T-helper 17 cell (primary cell): ENCODE results near the gene SLC35G6. TPM values are rescaled to one million over a fixed set of nuclear protein-coding genes. Genes with fewer than 3 reads are reported as not detected.
A peak's percentile ranks its signal among the peaks of the same experiment; 100 is the strongest.

Source experiments
- ATAC-seq: fragments of 150-1000 bp; cut with Tn5 transposase; 2 replicates; pipeline ENCODE4 v1.10.0; 2021; ENCODE audit warnings: mild to moderate bottlenecking, moderate library complexity
- DNase-seq, 3 donors: peaks; one replicate each; pipeline versions ENCODE4 v3.0.0 to v3.0.0-alpha.2; 2020 to 2021
- H3K9me3 ChIP-seq: one replicate; pipeline ENCODE4 v1.7.0; 2013; ENCODE audit warnings: low read length, mild to moderate bottlenecking; ENCODE audit not compliant: control insufficient read depth, poor library complexity, severe bottlenecking
- H3K27ac Mint-ChIP-seq: one replicate; pipeline ENCODE4 v1.8.0; 2022; ENCODE audit warnings: mild to moderate bottlenecking, moderate library complexity, mixed read lengths
- H3K27me3 Mint-ChIP-seq: one replicate; pipeline ENCODE4 v1.8.0; 2022; ENCODE audit warnings: mixed read lengths
- H3K36me3 Mint-ChIP-seq: one replicate; pipeline ENCODE4 v1.8.0; 2022; ENCODE audit warnings: low read depth, mixed read lengths
- H3K4me1 Mint-ChIP-seq: one replicate; pipeline ENCODE4 v1.8.0; 2022; ENCODE audit warnings: mild to moderate bottlenecking, mixed read lengths
- H3K4me3 Mint-ChIP-seq: one replicate; pipeline ENCODE4 v1.8.0; 2022; ENCODE audit warnings: mild to moderate bottlenecking, moderate library complexity, mixed read lengths
- total RNA-seq, 4 donors: library from RNA in 2 of 4; stranded (reverse) in 2 of 4; gene quantifications; one replicate each; pipeline ENCODE4 v1.2.3 and lab custom pipeline; 2022 to 2026

Gene SLC35G6
- total RNA-seq, 2 donors from 2014 or later, result not detected

DNA sequence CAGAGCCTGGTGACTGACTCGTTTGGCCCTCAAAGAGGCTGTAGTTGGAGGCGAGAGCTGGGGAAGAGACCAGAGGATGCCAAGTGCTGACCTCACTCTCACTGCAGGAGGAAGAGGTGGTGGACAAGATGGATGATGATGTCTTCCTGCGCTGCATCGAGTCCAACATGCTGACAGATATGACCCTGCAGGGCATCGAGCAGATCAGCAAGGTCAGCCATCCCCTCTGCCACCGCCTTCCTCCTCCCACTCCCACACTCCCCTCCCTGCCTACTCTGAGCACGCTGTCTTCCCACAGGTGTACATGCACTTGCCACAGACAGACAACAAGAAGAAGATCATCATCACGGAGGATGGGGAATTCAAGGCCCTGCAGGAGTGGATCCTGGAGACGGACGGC, 29.9 kb downstream of the SLC35G6 start:
- H3K27ac Mint-ChIP-seq, result peak overlapping the region; percentile 80
- H3K27me3 Mint-ChIP-seq, result no peaks in the 10 kb centered on the region
- peaks cover 10% of the 10 kb centered on the region for H3K4me1 Mint-ChIP-seq
- no peak for DNase-seq
- H3K4me3 Mint-ChIP-seq, result no peak overlapping the region
- H3K9me3 ChIP-seq, result no peaks in the 10 kb centered on the region
- peaks cover 16% of the 10 kb centered on the region for H3K36me3 Mint-ChIP-seq
- peak; percentile 8 for ATAC-seq

- H3K4me3 Mint-ChIP-seq, result peak overlapping the region; percentile 47
- ATAC-seq, result peak; percentile 4
- peaks cover 16% of the 10 kb centered on the region for H3K36me3 Mint-ChIP-seq
- H3K4me1 Mint-ChIP-seq, result peaks cover 10% of the 10 kb centered on the region
- DNase-seq, result no peak
- no peaks in the 10 kb centered on the region for H3K9me3 ChIP-seq
- peak overlapping the region; percentile 80 for H3K27ac Mint-ChIP-seq
- no peaks in the 10 kb centered on the region for H3K27me3 Mint-ChIP-seq
These were observed 30.9 kb downstream of the SLC35G6 start for GRCh38 chr17:7512105-7512504.

- peak overlapping the region; percentile 80 for H3K27ac Mint-ChIP-seq
- H3K27me3 Mint-ChIP-seq, result no peaks in the 10 kb centered on the region
- no peak for ATAC-seq
- DNase-seq, result no peak
- H3K36me3 Mint-ChIP-seq, result peaks cover 16% of the 10 kb centered on the region
- H3K9me3 ChIP-seq, result no peaks in the 10 kb centered on the region
- peaks cover 10% of the 10 kb centered on the region for H3K4me1 Mint-ChIP-seq
- H3K4me3 Mint-ChIP-seq, result peak overlapping the region; percentile 78
These were observed 31.7 kb downstream of the SLC35G6 start for GRCh38 chr17:7512824-7513540.

DNA sequence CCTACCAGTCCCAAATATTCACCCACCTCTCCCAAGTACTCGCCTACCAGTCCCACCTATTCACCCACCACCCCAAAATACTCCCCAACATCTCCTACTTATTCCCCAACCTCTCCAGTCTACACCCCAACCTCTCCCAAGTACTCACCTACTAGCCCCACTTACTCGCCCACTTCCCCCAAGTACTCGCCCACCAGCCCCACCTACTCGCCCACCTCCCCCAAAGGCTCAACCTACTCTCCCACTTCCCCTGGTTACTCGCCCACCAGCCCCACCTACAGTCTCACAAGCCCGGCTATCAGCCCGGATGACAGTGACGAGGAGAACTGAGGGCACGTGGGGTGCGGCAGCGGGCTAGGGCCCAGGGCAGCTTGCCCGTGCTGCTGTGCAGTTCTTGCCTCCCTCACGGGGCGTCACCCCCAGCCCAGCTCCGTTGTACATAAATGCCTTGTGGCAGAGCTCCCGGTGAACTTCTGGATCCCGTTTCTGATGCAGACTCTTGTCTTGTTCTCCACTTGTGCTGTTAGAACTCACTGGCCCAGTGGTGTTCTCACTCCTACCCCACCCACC, 32.7 kb downstream of the SLC35G6 start:
- ATAC-seq (peak; percentile 4), DNase-seq (no peak)
- peak overlapping the region; percentile 80 for H3K27ac Mint-ChIP-seq
- peaks cover 10% of the 10 kb centered on the region for H3K4me1 Mint-ChIP-seq
- H3K36me3 Mint-ChIP-seq, result peaks cover 16% of the 10 kb centered on the region
- H3K9me3 ChIP-seq, result no peaks in the 10 kb centered on the region
- no peaks in the 10 kb centered on the region for H3K27me3 Mint-ChIP-seq
- peak overlapping the region; percentile 78 for H3K4me3 Mint-ChIP-seq

GRCh38 chr17:7515911-7516610, 34.8 kb downstream of the SLC35G6 start:
- Mint-ChIP-seq H3K27ac (peak overlapping the region; percentile 80), H3K4me3 (no peak overlapping the region), H3K27me3 (no peaks in the 10 kb centered on the region), H3K4me1 (peaks cover 8% of the 10 kb centered on the region), H3K36me3 (peaks cover 12% of the 10 kb centered on the region)
- DNase-seq (no peak), ATAC-seq (no peak)
- no peaks in the 10 kb centered on the region for H3K9me3 ChIP-seq

- ATAC-seq (peak; percentile 68), DNase-seq (peak in 2 of 3 donors; percentile 32 to 47)
- Mint-ChIP-seq H3K27me3 (no peaks in the 10 kb centered on the region), H3K4me1 (peaks cover 3% of the 10 kb centered on the region), H3K36me3 (no peaks in the 10 kb centered on the region), H3K27ac (peak overlapping the region; percentile 83), H3K4me3 (no peak overlapping the region)
- H3K9me3 ChIP-seq, result no peaks in the 10 kb centered on the region
These were observed 41.8 kb downstream of the SLC35G6 start for GRCh38 chr17:7523033-7523432.

DNA sequence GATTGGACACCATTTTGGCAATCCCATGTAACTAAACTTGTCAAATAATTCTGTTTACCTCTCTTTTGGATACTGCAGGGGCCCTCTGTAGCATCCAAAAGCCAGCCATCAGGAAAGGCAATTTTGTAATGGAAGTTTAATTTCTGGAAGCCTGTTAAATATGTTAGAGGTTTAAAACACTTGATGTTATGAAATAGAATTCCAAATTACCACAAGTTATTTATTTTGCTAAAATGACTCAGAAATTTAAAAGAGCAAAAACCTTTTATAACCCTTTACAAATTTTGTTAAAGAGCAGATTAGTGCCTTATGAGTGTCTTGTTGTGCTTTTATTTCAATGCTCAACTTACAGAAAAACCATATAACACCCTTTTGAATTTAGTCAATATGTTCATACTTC, 47.6 kb downstream of the SLC35G6 start:
- Mint-ChIP-seq H3K27me3 (no peaks in the 10 kb centered on the region), H3K27ac (no peak overlapping the region), H3K4me3 (no peak overlapping the region), H3K36me3 (no peaks in the 10 kb centered on the region), H3K4me1 (no peaks in the 10 kb centered on the region)
- H3K9me3 ChIP-seq, result no peaks in the 10 kb centered on the region
- no peak for DNase-seq
- no peak for ATAC-seq

DNA sequence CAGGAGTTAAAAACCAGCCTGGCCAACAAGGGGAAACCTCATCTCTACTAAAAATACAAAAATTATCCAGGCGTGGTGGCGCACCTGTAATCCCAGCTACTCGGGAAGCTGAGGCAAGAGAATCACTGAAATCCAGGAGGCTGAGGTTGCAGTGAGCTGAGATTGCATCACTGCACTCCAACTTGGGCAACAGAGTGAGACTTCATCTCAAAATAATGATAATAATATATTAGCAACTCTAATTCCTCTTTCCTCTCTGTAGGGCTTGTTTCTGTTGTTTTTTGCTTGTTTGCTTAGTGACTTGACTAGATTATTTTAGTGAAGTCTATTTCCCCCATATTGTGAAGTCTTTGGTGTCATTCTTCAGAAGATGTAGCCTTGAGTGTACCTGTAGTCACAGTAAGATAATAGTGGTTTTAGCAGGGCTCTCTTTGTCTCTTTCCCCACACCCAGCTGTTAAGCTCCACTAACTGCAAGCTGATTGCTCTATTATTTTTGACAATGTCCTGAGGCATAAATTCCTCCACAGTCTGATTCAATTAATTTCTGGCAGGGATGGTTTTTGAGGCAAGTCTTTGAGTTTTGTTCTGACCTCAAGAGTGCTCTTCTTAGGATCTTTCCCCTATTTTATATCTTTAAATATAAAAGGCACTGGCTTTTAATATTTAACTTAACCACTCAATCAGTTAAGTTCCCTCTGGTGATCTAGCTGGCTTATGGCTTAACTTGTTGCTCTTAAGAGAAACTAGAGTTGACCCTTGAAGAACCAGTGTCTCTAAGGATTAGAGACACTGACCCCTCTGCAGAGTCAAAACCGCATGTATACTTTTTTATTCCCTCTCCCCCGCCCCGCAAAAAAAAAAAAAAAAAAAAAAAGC, 49.0 kb downstream of the SLC35G6 start:
- H3K36me3 Mint-ChIP-seq, result no peaks in the 10 kb centered on the region
- H3K9me3 ChIP-seq, result no peaks in the 10 kb centered on the region
- DNase-seq, result no peak
- no peak overlapping the region for H3K27ac Mint-ChIP-seq
- no peak overlapping the region for H3K4me3 Mint-ChIP-seq
- no peaks in the 10 kb centered on the region for H3K27me3 Mint-ChIP-seq
- H3K4me1 Mint-ChIP-seq, result no peaks in the 10 kb centered on the region
- no peak for ATAC-seq

Other genes starting within 250 kb of the SLC35G6 start
- 10 to 100 TPM; 37.0 to 46.9 TPM for gene DVL2, start 246.9 kb upstream of the SLC35G6 start, total RNA-seq
- 10 to 100 TPM; 19.2 to 23.2 TPM for gene PHF23, start 242.0 kb upstream of the SLC35G6 start, total RNA-seq
- gene GABARAP, start 239.0 kb upstream of the SLC35G6 start, total RNA-seq, result 100 to 1,000 TPM; 212 to 247 TPM
- gene CTDNEP1, start 229.7 kb upstream of the SLC35G6 start, total RNA-seq, result 100 to 1,000 TPM; 112 to 115 TPM
- 10 to 100 TPM; 43.0 to 51.0 TPM for gene ELP5, start 229.2 kb upstream of the SLC35G6 start, total RNA-seq
- 1 to 10 TPM in 1 of 2 donors, under 1 TPM in 1; 0.78 to 1.2 TPM for gene CLDN7, start 219.0 kb upstream of the SLC35G6 start, total RNA-seq
- gene SLC2A4, start 199.7 kb upstream of the SLC35G6 start, total RNA-seq, result not detected
- not detected for gene YBX2, start 186.8 kb upstream of the SLC35G6 start, total RNA-seq
- 100 to 1,000 TPM; 496 to 601 TPM for gene EIF5A, start 173.8 kb upstream of the SLC35G6 start, total RNA-seq
- 100 to 1,000 TPM in 1 of 2 donors, 10 to 100 TPM in 1; 96.5 to 104 TPM for gene GPS2, start 166.1 kb upstream of the SLC35G6 start, total RNA-seq
- gene NEURL4, start 152.1 kb upstream of the SLC35G6 start, total RNA-seq, result 10 to 100 TPM; 29.9 to 43.8 TPM
- 100 to 1,000 TPM; 641 to 702 TPM for gene ACAP1, start 144.9 kb upstream of the SLC35G6 start, total RNA-seq
- gene KCTD11, start 129.3 kb upstream of the SLC35G6 start, total RNA-seq, result 1 to 10 TPM; 1.6 to 2.7 TPM
- not detected for gene TMEM95, start 126.3 kb upstream of the SLC35G6 start, total RNA-seq
- 1 to 10 TPM; 4.8 to 5.9 TPM for gene TNK1, start 100.4 kb upstream of the SLC35G6 start, total RNA-seq
- gene PLSCR3, start 86.9 kb upstream of the SLC35G6 start, total RNA-seq, result 100 to 1,000 TPM; 120 to 126 TPM
- 10 to 100 TPM; 27.3 to 31.7 TPM for gene TMEM256, start 77.3 kb upstream of the SLC35G6 start, total RNA-seq
- 1 to 10 TPM; 5.1 to 6.5 TPM for gene NLGN2, start 73.6 kb upstream of the SLC35G6 start, total RNA-seq
- gene SPEM1, start 61.1 kb upstream of the SLC35G6 start, total RNA-seq, result not detected
- not detected for gene SPEM2, start 55.8 kb upstream of the SLC35G6 start, total RNA-seq
- gene SPEM3, start 52.6 kb upstream of the SLC35G6 start, total RNA-seq, result not detected
- gene TMEM102, start 46.0 kb upstream of the SLC35G6 start, total RNA-seq, result 10 to 100 TPM; 12.6 to 13.2 TPM
- gene FGF11, start 41.9 kb upstream of the SLC35G6 start, total RNA-seq, result 1 to 10 TPM; 2.0 to 2.6 TPM
- 1 to 10 TPM; 7.0 to 7.2 TPM for gene CHRNB1, start 36.4 kb upstream of the SLC35G6 start, total RNA-seq
- 10 to 100 TPM; 44.9 to 49.5 TPM for gene ZBTB4, start 1.8 kb upstream of the SLC35G6 start, total RNA-seq
- 100 to 1,000 TPM; 553 to 572 TPM for gene POLR2A, start 2.9 kb downstream of the SLC35G6 start, total RNA-seq
- gene TNFSF12, start 67.6 kb downstream of the SLC35G6 start, total RNA-seq, result 10 to 100 TPM; 41.7 to 49.2 TPM
- 1 to 10 TPM; 2.9 to 3.1 TPM for gene TNFSF13, start 77.3 kb downstream of the SLC35G6 start, total RNA-seq
- gene SENP3, start 80.5 kb downstream of the SLC35G6 start, total RNA-seq, result 10 to 100 TPM; 33.4 to 37.0 TPM
- 1 to 10 TPM; 3.9 to 8.1 TPM for gene CD68, start 98.2 kb downstream of the SLC35G6 start, total RNA-seq
- gene MPDU1, start 102.4 kb downstream of the SLC35G6 start, total RNA-seq, result 10 to 100 TPM; 28.9 to 32.7 TPM
- gene SOX15, start 108.6 kb downstream of the SLC35G6 start, total RNA-seq, result not detected
- 10 to 100 TPM; 22.3 to 23.4 TPM for gene FXR2, start 133.5 kb downstream of the SLC35G6 start, total RNA-seq
- gene SAT2, start 146.4 kb downstream of the SLC35G6 start, total RNA-seq, result 10 to 100 TPM; 39.1 to 42.9 TPM
- gene SHBG, start 148.7 kb downstream of the SLC35G6 start, total RNA-seq, result under 1 TPM in 1 of 2 donors, not detected in 1; 0.40 TPM
- gene ATP1B2, start 169.5 kb downstream of the SLC35G6 start, total RNA-seq, result under 1 TPM in 1 of 2 donors, not detected in 1; 0.15 TPM
- gene TP53, start 206.0 kb downstream of the SLC35G6 start, total RNA-seq, result 10 to 100 TPM; 61.2 to 66.2 TPM
- gene WRAP53, start 207.0 kb downstream of the SLC35G6 start, total RNA-seq, result 1 to 10 TPM; 6.6 TPM
- gene EFNB3, start 223.8 kb downstream of the SLC35G6 start, total RNA-seq, result not detected
- under 1 TPM in 1 of 2 donors, not detected in 1; 0.31 TPM for gene DNAH2, start 236.3 kb downstream of the SLC35G6 start, total RNA-seq